HepG2 (cell line): ENCODE results near the gene SMARCAD1. TPM values are rescaled to one million over a fixed set of nuclear protein-coding genes. Genes with fewer than 3 reads are reported as not detected.

Experiments
- CC2D1A ChIP-seq: sonication (generic); formaldehyde crosslinking; IDR thresholded peaks from 2 replicates; pipeline ENCODE4 v1.8.1; 2023; ENCODE audit warnings: mild to moderate bottlenecking, missing genetic modification reagents
- CHD4 ChIP-seq: fragments of 200-600 bp; sonication (generic); IDR thresholded peaks from 2 replicates; pipeline ENCODE4 v1.7.0; 2017; ENCODE audit warnings: mild to moderate bottlenecking, low read length, borderline replicate concordance
- ELF1 ChIP-seq: sonication (generic); formaldehyde crosslinking; IDR thresholded peaks from 2 replicates; pipeline ENCODE4 v1.4.0; 2020; ENCODE audit warnings: missing genetic modification reagents
- ELK4 ChIP-seq: sonication (generic); formaldehyde crosslinking; IDR thresholded peaks from 2 replicates; pipeline ENCODE4 v1.9.0; 2021; ENCODE audit warnings: missing genetic modification reagents, borderline replicate concordance
- JUND ChIP-seq: sonication (generic); formaldehyde crosslinking; IDR thresholded peaks from 2 replicates; pipeline ENCODE4 v1.8.0; 2022; ENCODE audit warnings: mild to moderate bottlenecking, missing genetic modification reagents
- LBX2 ChIP-seq: sonication (generic); formaldehyde crosslinking; IDR thresholded peaks from 2 replicates; pipeline ENCODE4 v1.5.0; 2020; ENCODE audit warnings: missing genetic modification reagents, mild to moderate bottlenecking, borderline replicate concordance
- NCOR1 ChIP-seq: fragments of 200-600 bp; sonication (generic); IDR thresholded peaks from 2 replicates; pipeline ENCODE4 v1.7.0; 2017; ENCODE audit warnings: antibody characterized with exemption, low read length, borderline replicate concordance
- POLR2G ChIP-seq: fragments of 200-400 bp; formaldehyde crosslinking; IDR thresholded peaks from 2 replicates; pipeline ENCODE4 v1.6.1; 2018; ENCODE audit warnings: mild to moderate bottlenecking, low read depth, low read length, moderate library complexity
- SMAD9 ChIP-seq: sonication (generic); formaldehyde crosslinking; IDR thresholded peaks from 2 replicates; pipeline ENCODE4 v1.5.1; 2020; ENCODE audit warnings: mild to moderate bottlenecking, missing genetic modification reagents
- SPEN ChIP-seq: sonication (generic); formaldehyde crosslinking; IDR thresholded peaks from 2 replicates; pipeline ENCODE4 v1.5.1; 2020; ENCODE audit warnings: low read depth, mild to moderate bottlenecking, missing genetic modification reagents
- TFAP4 ChIP-seq: sonication (generic); IDR thresholded peaks from 2 replicates; pipeline ENCODE4 v1.6.1; 2016; ENCODE audit warnings: low read depth, borderline replicate concordance
- ZBTB3 ChIP-seq: sonication (generic); formaldehyde crosslinking; IDR thresholded peaks from 2 replicates; pipeline ENCODE4 v1.4.0; 2020; ENCODE audit warnings: low read depth, mild to moderate bottlenecking, moderate library complexity, missing genetic modification reagents, borderline replicate concordance
- ZBTB33 ChIP-seq: sonication (generic); formaldehyde crosslinking; IDR thresholded peaks from 2 replicates; pipeline ENCODE4 v1.4.0; 2020; ENCODE audit warnings: missing genetic modification reagents
- ZBTB37 ChIP-seq: sonication (generic); formaldehyde crosslinking; IDR thresholded peaks from 2 replicates; pipeline ENCODE4 v1.4.0; 2020; ENCODE audit warnings: mild to moderate bottlenecking, missing genetic modification reagents
- ZBTB42 ChIP-seq: sonication (generic); formaldehyde crosslinking; IDR thresholded peaks from 2 replicates; pipeline ENCODE4 v1.5.0; 2020; ENCODE audit warnings: mild to moderate bottlenecking, missing genetic modification reagents
- ZFP36L1 ChIP-seq: sonication (generic); formaldehyde crosslinking; IDR thresholded peaks from 2 replicates; pipeline ENCODE4 v1.8.0; 2022; ENCODE audit warnings: mild to moderate bottlenecking, missing genetic modification reagents, moderate library complexity
- ZNF224 ChIP-seq: sonication (generic); formaldehyde crosslinking; IDR thresholded peaks from 2 replicates; pipeline ENCODE4 v1.5.0; 2020; ENCODE audit warnings: mild to moderate bottlenecking, missing genetic modification reagents
- ZNF619 ChIP-seq: sonication (generic); formaldehyde crosslinking; IDR thresholded peaks from 2 replicates; pipeline ENCODE4 v1.4.0; 2020; ENCODE audit warnings: mild to moderate bottlenecking, missing genetic modification reagents
- ZNF749 ChIP-seq: sonication (generic); formaldehyde crosslinking; IDR thresholded peaks from 2 replicates; pipeline ENCODE4 v1.8.0; 2022; ENCODE audit warnings: mild to moderate bottlenecking, missing genetic modification reagents, moderate library complexity, borderline replicate concordance
- ZNF800 ChIP-seq: sonication (generic); formaldehyde crosslinking; IDR thresholded peaks from 2 replicates; pipeline ENCODE4 v1.4.0; 2020; ENCODE audit warnings: missing genetic modification reagents
- ZNF841 ChIP-seq: sonication (generic); formaldehyde crosslinking; IDR thresholded peaks from 2 replicates; pipeline ENCODE4 v1.8.1; 2023; ENCODE audit warnings: missing genetic modification reagents, borderline replicate concordance
- polyA plus RNA-seq, 8 experiments: library from polyadenylated mRNA; depleted of rRNA in 3 of 8; stranded (reverse) in 7 of 8; unstranded in 1 of 8; fragments of >200 nt; fragmentation: Illumina TruSeq in 4 of 8; extraction: Trizol in 4 of 8; gene quantifications; 2 replicates each; pipeline versions ENCODE4 v1.2.1 to v1.2.3, GENCODE V29; 2011 to 2016; ENCODE audit warnings: low read depth in 4 of 8, missing spikeins in 1 of 8, mixed read lengths in 1 of 8; ENCODE audit not compliant: insufficient read depth in 1 of 8
- total RNA-seq, 5 experiments: library from RNA; depleted of rRNA; stranded (reverse); fragments of >200 nt; fragmentation: Illumina TruSeq; extraction: Trizol; gene quantifications; 2 replicates each; pipeline ENCODE4 v1.2.3, GENCODE V29; 2016; ENCODE audit warnings: low read depth in 1 of 5

The SMARCAD1 gene
- total and polyA plus RNA-seq, 2 of the 13 experiments (the other 11 are each of a cell fraction or from before 2014, with no cell fraction given): 18.2 to 35.9 TPM

GRCh38 chr4:94207469-94208224 is at the start of gene SMARCAD1 (continued):
- TF ChIP-seq ZNF800 (CRISPR knock-in tag): 0 out of 2 replicates have a peak, but pooled peaks have one; percentile 36
- TF ChIP-seq ELF1: peak; percentile 85
- TF ChIP-seq ZBTB37 (CRISPR knock-in tag): no peak
- no peak for TF ChIP-seq LBX2 (CRISPR knock-in tag)
- 0 out of 2 replicates have a peak, but pooled peaks have one; percentile 60 for TF ChIP-seq SMAD9 (CRISPR knock-in tag)
- 0 out of 2 replicates have a peak, but pooled peaks have one; percentile 18 for TF ChIP-seq ZNF224
- peak; percentile 79 for TF ChIP-seq ZFP36L1 (CRISPR knock-in tag)
- no peak for TF ChIP-seq ZBTB33 (CRISPR knock-in tag)
- TF ChIP-seq ZNF841: 0 out of 2 replicates have a peak, but pooled peaks have one; percentile 36
- no peak for TF ChIP-seq CC2D1A (CRISPR knock-in tag)
- TF ChIP-seq NCOR1: no peak; the same call in 1 of the 2 replicates
- peak; percentile 98 for TF ChIP-seq TFAP4
- TF ChIP-seq ZBTB42 (CRISPR knock-in tag): 0 out of 2 replicates have a peak, but pooled peaks have one; percentile 40
- TF ChIP-seq ZNF619 (CRISPR knock-in tag): no peak
- TF ChIP-seq SPEN: peak; percentile 82; the same call in 1 of the 2 replicates
- peak; percentile 32; the same call in 1 of the 2 replicates for TF ChIP-seq ELK4 (CRISPR knock-in tag)
- no peak for TF ChIP-seq JUND
- TF ChIP-seq CHD4: no peak
- TF ChIP-seq ZNF749 (CRISPR knock-in tag): peak; percentile 86; the same call in 1 of the 2 replicates
- TF ChIP-seq POLR2G: peak; percentile 93
- no peak for TF ChIP-seq ZBTB3 (CRISPR knock-in tag)
